Activated naive CD4-positive, alpha-beta T cell treated with anti-CD3 and anti-CD28 coated beads, Interleukin-2, amount 10 ng/mL, durations not matched to agents 7 days and 5 days (primary cell): ENCODE results near the gene C1orf74.

Experiments
- CTCF ChIA-PET: fragments of 350-600 bp; sonication (Branson Sonifier 250); formaldehyde crosslinking; loops from one replicate; lab custom pipeline; 2021; ENCODE audit warnings: antibody characterized with exemption; lab: Charles Lee
- DNase-seq: peaks from one replicate; pipeline ENCODE4 v3.0.0-alpha.2; 2020
- H3K27ac Mint-ChIP-seq: one replicate; pipeline ENCODE4 v1.8.0; 2021; ENCODE audit warnings: mild to moderate bottlenecking, moderate library complexity, mixed read lengths
- H3K27me3 Mint-ChIP-seq: one replicate; pipeline ENCODE4 v1.8.0; 2021; ENCODE audit warnings: mild to moderate bottlenecking, mixed read lengths
- H3K36me3 Mint-ChIP-seq: one replicate; pipeline ENCODE4 v1.8.0; 2021; ENCODE audit warnings: mixed read lengths
- H3K4me1 Mint-ChIP-seq: one replicate; pipeline ENCODE4 v1.8.0; 2021; ENCODE audit warnings: mixed read lengths
- H3K4me3 Mint-ChIP-seq: one replicate; pipeline ENCODE4 v1.8.0; 2021; ENCODE audit warnings: mild to moderate bottlenecking, moderate library complexity, mixed read lengths
- H3K9me3 Mint-ChIP-seq: one replicate; pipeline ENCODE4 v1.8.0; 2021; ENCODE audit warnings: mixed read lengths

The C1orf74 gene

GRCh38 chr1:209815931-209816341 is 31.6 kb upstream of the C1orf74 start:
- no peak overlapping the region for H3K4me3 Mint-ChIP-seq
- no peaks in the 10 kb centered on the region for H3K36me3 Mint-ChIP-seq
- H3K4me1 Mint-ChIP-seq = no peaks in the 10 kb centered on the region
- H3K27ac Mint-ChIP-seq = no peak overlapping the region
- H3K27me3 Mint-ChIP-seq = peaks cover 32% of the 10 kb centered on the region
- H3K9me3 Mint-ChIP-seq = no peaks in the 10 kb centered on the region
- no peak for DNase-seq
- CTCF ChIA-PET = interaction anchor here (0.9 to 2.8 kb wide), 2 partner anchors 8 to 11 kb away, joined by 3 to 17 read pairs; no protein-coding TSS in a partner anchor

- Mint-ChIP-seq H3K4me1 (no peaks in the 10 kb centered on the region), H3K27ac (no peak overlapping the region), H3K36me3 (no peaks in the 10 kb centered on the region), H3K27me3 (peaks cover 33% of the 10 kb centered on the region), H3K4me3 (no peak overlapping the region), H3K9me3 (no peaks in the 10 kb centered on the region)
- CTCF ChIA-PET = interaction anchor here (0.9 to 2.8 kb wide), 2 partner anchors 8 to 11 kb away, joined by 3 to 17 read pairs; no protein-coding TSS in a partner anchor
- no peak for DNase-seq
Measured at GRCh38 chr1:209815490-209815889, 31.1 kb upstream of the C1orf74 start.

GRCh38 chr1:209813902-209814301 is 29.5 kb upstream of the C1orf74 start:
- no peak overlapping the region for H3K4me3 Mint-ChIP-seq
- no peak overlapping the region for H3K27ac Mint-ChIP-seq
- CTCF ChIA-PET = interaction anchor here (2.8 kb wide), 1 partner anchor 10 kb away, joined by 17 read pairs; no protein-coding TSS in a partner anchor
- peaks cover 27% of the 10 kb centered on the region for H3K27me3 Mint-ChIP-seq
- DNase-seq = no peak
- H3K36me3 Mint-ChIP-seq = no peaks in the 10 kb centered on the region
- H3K9me3 Mint-ChIP-seq = no peaks in the 10 kb centered on the region
- no peaks in the 10 kb centered on the region for H3K4me1 Mint-ChIP-seq

DNA sequence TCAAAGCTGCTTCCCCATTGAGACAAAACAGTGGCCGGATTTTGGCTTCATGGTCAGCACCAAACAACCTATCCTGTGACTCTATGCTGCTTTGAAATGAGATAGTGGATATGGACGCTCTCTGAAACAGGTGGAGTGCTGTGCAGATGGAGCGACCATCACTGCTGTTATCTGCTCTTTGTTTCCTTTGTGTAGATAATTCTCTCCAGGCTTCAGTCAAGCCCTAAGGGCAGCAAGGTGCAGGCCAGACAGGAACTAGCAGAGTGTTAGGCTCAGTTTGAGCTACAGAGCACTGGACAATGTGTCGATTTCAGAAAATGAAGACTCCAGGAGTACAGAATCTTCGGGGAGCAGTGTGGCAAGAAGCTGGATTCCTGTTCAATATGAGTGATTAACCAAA is 26.4 kb upstream of the C1orf74 start:
- no peak for DNase-seq
- H3K4me3 Mint-ChIP-seq = no peak overlapping the region
- H3K9me3 Mint-ChIP-seq = no peaks in the 10 kb centered on the region
- CTCF ChIA-PET = interaction anchor here (7.5 kb wide), 1 partner anchor 11 kb away, joined by 48 read pairs; no protein-coding TSS in a partner anchor
- H3K27me3 Mint-ChIP-seq = peaks cover 18% of the 10 kb centered on the region
- H3K4me1 Mint-ChIP-seq = peaks cover 7% of the 10 kb centered on the region
- no peaks in the 10 kb centered on the region for H3K36me3 Mint-ChIP-seq
- no peak overlapping the region for H3K27ac Mint-ChIP-seq

DNA sequence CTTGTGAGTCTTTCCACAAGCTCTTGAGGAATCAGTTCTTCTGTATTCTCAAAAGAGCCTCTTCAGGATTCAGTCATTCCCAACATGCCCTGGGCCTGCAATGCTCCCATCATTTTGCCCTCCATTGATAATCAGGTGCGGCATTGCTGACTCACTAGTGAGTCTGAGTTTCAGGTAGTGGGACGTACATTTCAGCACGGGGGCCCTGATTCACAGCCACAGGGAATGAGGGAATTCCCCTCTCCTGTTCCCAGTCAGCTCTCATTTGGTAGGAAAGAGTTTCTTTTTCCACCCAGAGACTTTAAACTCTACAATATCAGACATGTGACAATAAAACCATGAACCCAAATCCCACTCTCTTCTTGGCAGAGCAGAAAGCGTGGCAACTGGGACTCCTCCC is 25.3 kb upstream of the C1orf74 start:
- CTCF ChIA-PET = interaction anchor here (7.5 kb wide), 1 partner anchor 13 kb away, joined by 48 read pairs; no protein-coding TSS in a partner anchor
- no peaks in the 10 kb centered on the region for H3K9me3 Mint-ChIP-seq
- H3K4me3 Mint-ChIP-seq = no peak overlapping the region
- no peaks in the 10 kb centered on the region for H3K36me3 Mint-ChIP-seq
- H3K27me3 Mint-ChIP-seq = peaks cover 29% of the 10 kb centered on the region
- H3K4me1 Mint-ChIP-seq = peaks cover 13% of the 10 kb centered on the region
- H3K27ac Mint-ChIP-seq = no peak overlapping the region
- DNase-seq = no peak

DNA sequence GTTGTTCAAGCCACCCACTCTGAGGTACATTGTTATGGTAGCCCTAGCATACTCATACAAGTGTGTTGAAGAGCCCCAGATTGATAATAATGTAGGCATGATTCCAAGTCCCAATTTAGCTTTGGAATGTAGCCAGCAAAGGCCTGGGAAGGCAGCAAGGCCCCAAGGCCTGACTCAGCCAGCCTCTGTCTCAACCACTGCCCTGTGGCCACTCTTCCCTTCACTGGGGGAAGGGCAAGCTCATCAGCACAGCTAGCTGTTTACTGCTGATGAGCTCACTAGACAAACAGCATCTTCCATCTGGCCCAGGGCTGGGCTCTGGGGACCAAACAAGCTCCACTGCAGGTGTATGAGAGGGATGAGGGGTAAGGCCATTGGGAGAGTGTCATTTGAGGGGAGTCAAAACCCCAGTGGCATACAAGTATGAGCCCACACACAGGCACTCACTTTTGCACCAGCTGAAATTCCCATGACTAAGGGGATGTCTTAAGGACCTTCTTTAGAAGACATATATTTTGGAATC is 23.8 kb upstream of the C1orf74 start:
- no peak overlapping the region for H3K4me3 Mint-ChIP-seq
- H3K27me3 Mint-ChIP-seq = peaks cover 35% of the 10 kb centered on the region
- CTCF ChIA-PET = interaction anchor here (7.5 kb wide), 1 partner anchor 14 kb away, joined by 48 read pairs; no protein-coding TSS in a partner anchor
- H3K4me1 Mint-ChIP-seq = peaks cover 13% of the 10 kb centered on the region
- H3K9me3 Mint-ChIP-seq = no peaks in the 10 kb centered on the region
- H3K27ac Mint-ChIP-seq = no peak overlapping the region
- no peaks in the 10 kb centered on the region for H3K36me3 Mint-ChIP-seq
- DNase-seq = no peak

GRCh38 chr1:209807509-209807908 is 23.1 kb upstream of the C1orf74 start:
- CTCF ChIA-PET = interaction anchor here (0.7 to 7.5 kb wide), 2 partner anchors 15 to 209 kb away, joined by 4 to 48 read pairs; no protein-coding TSS in a partner anchor
- Mint-ChIP-seq H3K4me3 (no peak overlapping the region), H3K4me1 (peaks cover 13% of the 10 kb centered on the region), H3K9me3 (no peaks in the 10 kb centered on the region), H3K36me3 (no peaks in the 10 kb centered on the region), H3K27ac (no peak overlapping the region), H3K27me3 (peaks cover 41% of the 10 kb centered on the region)
- no peak for DNase-seq

- DNase-seq = peak; percentile 80
- peaks cover 13% of the 10 kb centered on the region for H3K4me1 Mint-ChIP-seq
- CTCF ChIA-PET = interaction anchor here (0.7 to 7.5 kb wide), 3 partner anchors 16 to 1922 kb away, joined by 3 to 48 read pairs (median 4); no protein-coding TSS in a partner anchor
- H3K4me3 Mint-ChIP-seq = peak within 1 kb of the TSS; percentile 80
- H3K27ac Mint-ChIP-seq = peak within 1 kb of the TSS; percentile 88
- peaks cover 55% of the 10 kb centered on the region for H3K27me3 Mint-ChIP-seq
- H3K9me3 Mint-ChIP-seq = no peaks in the 10 kb centered on the region
- H3K36me3 Mint-ChIP-seq = no peaks in the 10 kb centered on the region
Measured at GRCh38 chr1:209805875-209806760, 21.8 kb upstream of the C1orf74 start, which contains the start of gene IRF6. IRF6 (minus strand) TSS chr1:209806142; CDS start chr1:209801413, 4,729 bp downstream.

GRCh38 chr1:209805341-209805781 is 21.0 kb upstream of the C1orf74 start:
- CTCF ChIA-PET = interaction anchor here (7.5 kb wide), 1 partner anchor 17 kb away, joined by 48 read pairs; no protein-coding TSS in a partner anchor
- peaks cover 13% of the 10 kb centered on the region for H3K4me1 Mint-ChIP-seq
- peak overlapping the region; percentile 80 for H3K4me3 Mint-ChIP-seq
- peaks cover 57% of the 10 kb centered on the region for H3K27me3 Mint-ChIP-seq
- H3K27ac Mint-ChIP-seq = no peak overlapping the region
- DNase-seq = no peak
- no peaks in the 10 kb centered on the region for H3K9me3 Mint-ChIP-seq
- no peaks in the 10 kb centered on the region for H3K36me3 Mint-ChIP-seq

DNA sequence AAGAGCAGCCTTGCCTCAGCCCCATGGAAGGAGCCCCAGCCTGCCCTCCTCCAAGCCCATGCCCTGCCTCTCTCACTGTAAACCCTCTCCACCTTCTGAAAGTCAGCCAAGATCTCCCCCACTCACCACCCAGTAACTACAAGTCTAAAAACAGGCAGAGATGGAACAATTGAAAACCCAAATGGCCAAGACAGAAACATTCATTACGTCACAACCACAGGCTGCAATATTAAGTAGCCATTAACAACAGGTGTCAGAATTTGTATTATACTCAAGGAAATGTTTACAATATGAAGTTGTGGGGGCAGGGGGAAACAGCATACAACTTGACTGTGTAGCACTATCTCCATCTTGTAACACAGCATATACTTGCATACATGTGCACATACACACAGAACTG is 19.2 kb upstream of the C1orf74 start:
- H3K27me3 Mint-ChIP-seq = peaks cover 61% of the 10 kb centered on the region
- no peak overlapping the region for H3K4me3 Mint-ChIP-seq
- H3K36me3 Mint-ChIP-seq = no peaks in the 10 kb centered on the region
- CTCF ChIA-PET = no interaction called here
- no peaks in the 10 kb centered on the region for H3K9me3 Mint-ChIP-seq
- peaks cover 13% of the 10 kb centered on the region for H3K4me1 Mint-ChIP-seq
- no peak overlapping the region for H3K27ac Mint-ChIP-seq
- DNase-seq = no peak

DNA sequence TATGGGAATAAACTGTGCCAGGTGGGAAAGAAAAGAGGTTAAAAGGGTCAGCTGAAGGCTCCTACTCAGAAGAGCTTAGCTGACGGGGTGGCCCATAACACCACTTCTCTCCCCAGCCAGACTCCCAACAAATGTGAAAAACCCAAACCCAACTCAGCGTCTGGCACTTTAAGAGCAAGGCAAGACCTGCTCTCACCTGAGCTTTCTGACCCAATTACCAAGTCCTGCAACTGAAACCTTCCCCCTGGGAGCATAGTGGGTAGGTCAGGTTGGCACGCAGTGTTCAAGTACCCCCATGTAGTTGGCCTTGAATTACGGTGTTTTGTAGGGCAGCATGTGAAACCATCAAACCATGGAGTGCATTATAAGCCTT is 18.4 kb upstream of the C1orf74 start:
- CTCF ChIA-PET = interaction anchor here (1.0 kb wide), 1 partner anchor 20 kb away, joined by 4 read pairs; no protein-coding TSS in a partner anchor
- Mint-ChIP-seq H3K4me3 (no peak overlapping the region), H3K36me3 (no peaks in the 10 kb centered on the region), H3K27ac (no peak overlapping the region), H3K4me1 (peaks cover 13% of the 10 kb centered on the region), H3K27me3 (peaks cover 69% of the 10 kb centered on the region), H3K9me3 (no peaks in the 10 kb centered on the region)
- DNase-seq = no peak

- peaks cover 74% of the 10 kb centered on the region for H3K27me3 Mint-ChIP-seq
- no peak overlapping the region for H3K4me3 Mint-ChIP-seq
- no peaks in the 10 kb centered on the region for H3K9me3 Mint-ChIP-seq
- DNase-seq = no peak
- no peaks in the 10 kb centered on the region for H3K36me3 Mint-ChIP-seq
- no peak overlapping the region for H3K27ac Mint-ChIP-seq
- peaks cover 13% of the 10 kb centered on the region for H3K4me1 Mint-ChIP-seq
- CTCF ChIA-PET = interaction anchor here (1.0 kb wide), 1 partner anchor 21 kb away, joined by 4 read pairs; no protein-coding TSS in a partner anchor
Measured at GRCh38 chr1:209802117-209802779, 17.9 kb upstream of the C1orf74 start.

DNA sequence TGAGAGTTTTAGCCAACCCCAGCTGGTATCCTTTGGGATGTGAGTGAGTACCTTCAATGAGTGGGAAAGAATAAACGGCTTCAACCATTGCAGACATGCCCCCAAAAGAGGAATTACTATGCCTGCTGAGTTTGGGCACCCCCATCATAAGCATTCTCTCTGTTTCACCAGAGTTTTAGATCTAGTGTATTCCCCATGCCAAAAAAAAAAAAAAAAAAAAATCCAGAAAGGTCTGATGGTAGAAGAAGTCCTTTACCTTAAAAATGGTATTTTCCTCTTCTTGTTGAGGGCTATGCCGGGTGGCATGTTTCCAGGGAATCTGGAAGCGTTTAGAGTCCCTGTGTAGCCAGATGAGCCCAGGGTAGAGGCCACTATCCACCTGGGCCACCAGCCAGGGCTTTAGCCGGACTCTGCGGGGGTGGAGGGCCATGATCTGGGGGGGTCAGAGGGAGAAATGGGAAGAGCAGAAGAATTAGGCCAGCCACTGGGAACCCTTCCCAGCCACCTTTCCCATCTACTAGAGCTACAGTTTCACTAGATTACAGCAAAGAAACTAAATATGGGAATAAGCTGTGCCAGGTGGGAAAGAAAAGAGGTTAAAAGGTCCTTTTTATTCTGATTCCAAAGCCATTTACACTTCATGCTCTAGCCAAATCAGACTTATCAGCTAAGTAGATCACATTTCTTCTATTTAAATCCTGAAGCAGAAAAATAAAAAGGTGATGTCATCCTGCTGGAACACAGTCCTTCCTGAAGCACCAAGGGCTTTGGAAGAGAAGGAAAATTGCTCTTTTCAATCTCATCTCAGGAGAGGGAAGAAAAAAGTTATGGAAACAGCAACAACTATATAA is 16.9 kb upstream of the C1orf74 start:
- Mint-ChIP-seq H3K27ac (no peak overlapping the region), H3K4me3 (no peak overlapping the region), H3K9me3 (no peaks in the 10 kb centered on the region), H3K36me3 (no peaks in the 10 kb centered on the region), H3K4me1 (peaks cover 11% of the 10 kb centered on the region), H3K27me3 (peaks cover 73% of the 10 kb centered on the region)
- CTCF ChIA-PET = interaction anchor here (1.8 to 2.4 kb wide), 2 partner anchors 23 to 53 kb away, joined by 3 to 9 read pairs; no protein-coding TSS in a partner anchor
- no peak for DNase-seq
